Brain microvascular endothelial cell (primary cell): Measurements from ENCODE around the gene TYK2.

Experiments used
- DNase-seq: peaks from one replicate; pipeline ENCODE4 v3.0.0-alpha.2; 2020
- H3K27ac ChIP-seq: fragments of 250-450 bp; sonication (Bioruptor Pico); 2 replicates; pipeline ENCODE4 v1.5.1; 2020; ENCODE audit warnings: mild to moderate bottlenecking, moderate library complexity
- H3K27me3 ChIP-seq: fragments of 250-450 bp; sonication (Bioruptor Pico); replicated peaks from 2 replicates; pipeline ENCODE4 v1.5.1; 2020; ENCODE audit warnings: mild to moderate bottlenecking
- H3K36me3 ChIP-seq: fragments of 250-450 bp; sonication (Bioruptor Pico); replicated peaks from 2 replicates; pipeline ENCODE4 v1.5.1; 2020; ENCODE audit warnings: mild to moderate bottlenecking
- H3K4me3 ChIP-seq: 2 replicates; pipeline ENCODE4 v1.5.1; 2011; ENCODE audit warnings: low read depth, mild to moderate bottlenecking, control low read depth, low read length, moderate library complexity
- in situ Hi-C: cut with HindIII; loops from 2 replicates; pipeline ENCODE4 v1.10.0; 2017; ENCODE audit warnings: low sequenced_read_pairs, low pct_ligation_motif_present
- TF ChIP-seq, protein P1 (sequence below): IDR thresholded peaks from 2 replicates; pipeline ENCODE4 v1.5.1; 2011; ENCODE audit warnings: low read depth, mild to moderate bottlenecking, moderate library complexity, low read length, control low read depth, inconsistent platforms; ENCODE audit errors: missing control alignments

The TYK2 gene

DNA sequence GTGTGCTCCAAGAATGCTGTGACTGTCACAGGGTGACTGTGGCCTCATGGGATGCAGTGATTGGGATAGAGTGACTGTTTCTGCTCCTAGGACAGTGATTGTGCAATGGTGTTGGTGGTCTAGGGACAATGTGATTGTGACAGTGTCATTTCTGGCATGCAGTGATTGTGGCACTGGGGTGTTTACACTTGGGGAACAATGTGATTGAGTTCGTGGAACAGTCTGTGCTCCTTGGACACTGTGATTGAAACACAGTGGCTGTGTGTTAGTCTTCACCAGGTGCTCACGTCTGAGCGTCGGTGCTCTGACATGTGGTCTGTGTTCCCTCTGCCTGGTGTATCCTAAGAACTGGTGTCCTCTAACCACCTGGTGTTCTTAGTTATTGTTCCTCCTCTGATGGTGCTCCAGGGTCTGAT is 41.7 kb upstream of the TYK2 start:
- no peak for DNase-seq
- H3K4me3 ChIP-seq, result no peak overlapping the region
- H3K27ac ChIP-seq, result no peak overlapping the region
- TF ChIP-seq, protein P1, sequence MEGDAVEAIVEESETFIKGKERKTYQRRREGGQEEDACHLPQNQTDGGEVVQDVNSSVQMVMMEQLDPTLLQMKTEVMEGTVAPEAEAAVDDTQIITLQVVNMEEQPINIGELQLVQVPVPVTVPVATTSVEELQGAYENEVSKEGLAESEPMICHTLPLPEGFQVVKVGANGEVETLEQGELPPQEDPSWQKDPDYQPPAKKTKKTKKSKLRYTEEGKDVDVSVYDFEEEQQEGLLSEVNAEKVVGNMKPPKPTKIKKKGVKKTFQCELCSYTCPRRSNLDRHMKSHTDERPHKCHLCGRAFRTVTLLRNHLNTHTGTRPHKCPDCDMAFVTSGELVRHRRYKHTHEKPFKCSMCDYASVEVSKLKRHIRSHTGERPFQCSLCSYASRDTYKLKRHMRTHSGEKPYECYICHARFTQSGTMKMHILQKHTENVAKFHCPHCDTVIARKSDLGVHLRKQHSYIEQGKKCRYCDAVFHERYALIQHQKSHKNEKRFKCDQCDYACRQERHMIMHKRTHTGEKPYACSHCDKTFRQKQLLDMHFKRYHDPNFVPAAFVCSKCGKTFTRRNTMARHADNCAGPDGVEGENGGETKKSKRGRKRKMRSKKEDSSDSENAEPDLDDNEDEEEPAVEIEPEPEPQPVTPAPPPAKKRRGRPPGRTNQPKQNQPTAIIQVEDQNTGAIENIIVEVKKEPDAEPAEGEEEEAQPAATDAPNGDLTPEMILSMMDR, result no peak
- no peaks in the 10 kb centered on the region for H3K36me3 ChIP-seq
- in situ Hi-C loops, result no loop called here
- no peaks in the 10 kb centered on the region for H3K27me3 ChIP-seq

- H3K4me3 ChIP-seq, result peak overlapping the region; percentile 5
- H3K27me3 ChIP-seq, result no peaks in the 10 kb centered on the region
- TF ChIP-seq, protein P1, result no peak
- in situ Hi-C loops, result no loop called here
- no peaks in the 10 kb centered on the region for H3K36me3 ChIP-seq
- H3K27ac ChIP-seq, result no peak overlapping the region
- no peak for DNase-seq
Measured at GRCh38 chr19:10421240-10422045, 41.1 kb upstream of the TYK2 start.

- in situ Hi-C loops, result no loop called here
- H3K4me3 ChIP-seq, result peak within 1 kb of the TSS; percentile 57
- DNase-seq, result no peak
- H3K36me3 ChIP-seq, result no peaks in the 10 kb centered on the region
- TF ChIP-seq, protein P1, result peak; percentile 64
- H3K27me3 ChIP-seq, result no peaks in the 10 kb centered on the region
- no peak within 1 kb of the TSS for H3K27ac ChIP-seq
Measured at GRCh38 chr19:10420444-10421239, 40.3 kb upstream of the TYK2 start, which contains the start of gene PDE4A. PDE4A (plus strand) TSS chr19:10420538; CDS start chr19:10420765, 227 bp downstream.

- in situ Hi-C loops, result no loop called here
- Histone ChIP-seq H3K36me3 (no peaks in the 10 kb centered on the region), H3K27me3 (no peaks in the 10 kb centered on the region), H3K27ac (no peak overlapping the region), H3K4me3 (peak overlapping the region; percentile 57)
- TF ChIP-seq, protein P1, result no peak
- peak; percentile 91 for DNase-seq
Measured at GRCh38 chr19:10419646-10420443, 39.5 kb upstream of the TYK2 start.

GRCh38 chr19:10419200-10419645 is 38.9 kb upstream of the TYK2 start:
- no peak for DNase-seq
- no peaks in the 10 kb centered on the region for H3K27me3 ChIP-seq
- in situ Hi-C loops, result no loop called here
- TF ChIP-seq, protein P1, result no peak
- H3K27ac ChIP-seq, result no peak overlapping the region
- H3K36me3 ChIP-seq, result no peaks in the 10 kb centered on the region
- peak overlapping the region; percentile 57 for H3K4me3 ChIP-seq
